ENCODE data around the gene PIEZO1. TPM values are rescaled to one million over a fixed set of nuclear protein-coding genes. Genes with fewer than 3 reads are reported as not detected.
A peak's percentile ranks its signal among the peaks of the same experiment; 100 is the strongest.

Gene PIEZO1
- polyA plus RNA-seq, 1 of the 3 experiments (the other 2 are of a cell fraction): 184 TPM

GRCh38 chr16:88697831-88698615, 87.0 kb downstream of the PIEZO1 start:
- TF ChIP-seq RAD21 (IDR thresholded peaks at IDR 0.05; ENCODE audit: low read length): peak; percentile 22; the same call in 1 of the 2 replicates
- no peak for TF ChIP-seq FOXM1 (IDR thresholded peaks at IDR 0.05; ENCODE audit: low read depth)
- TF ChIP-seq, protein P1, sequence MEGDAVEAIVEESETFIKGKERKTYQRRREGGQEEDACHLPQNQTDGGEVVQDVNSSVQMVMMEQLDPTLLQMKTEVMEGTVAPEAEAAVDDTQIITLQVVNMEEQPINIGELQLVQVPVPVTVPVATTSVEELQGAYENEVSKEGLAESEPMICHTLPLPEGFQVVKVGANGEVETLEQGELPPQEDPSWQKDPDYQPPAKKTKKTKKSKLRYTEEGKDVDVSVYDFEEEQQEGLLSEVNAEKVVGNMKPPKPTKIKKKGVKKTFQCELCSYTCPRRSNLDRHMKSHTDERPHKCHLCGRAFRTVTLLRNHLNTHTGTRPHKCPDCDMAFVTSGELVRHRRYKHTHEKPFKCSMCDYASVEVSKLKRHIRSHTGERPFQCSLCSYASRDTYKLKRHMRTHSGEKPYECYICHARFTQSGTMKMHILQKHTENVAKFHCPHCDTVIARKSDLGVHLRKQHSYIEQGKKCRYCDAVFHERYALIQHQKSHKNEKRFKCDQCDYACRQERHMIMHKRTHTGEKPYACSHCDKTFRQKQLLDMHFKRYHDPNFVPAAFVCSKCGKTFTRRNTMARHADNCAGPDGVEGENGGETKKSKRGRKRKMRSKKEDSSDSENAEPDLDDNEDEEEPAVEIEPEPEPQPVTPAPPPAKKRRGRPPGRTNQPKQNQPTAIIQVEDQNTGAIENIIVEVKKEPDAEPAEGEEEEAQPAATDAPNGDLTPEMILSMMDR (IDR thresholded peaks at IDR 0.05): peak; percentile 44
- no peak for TF ChIP-seq IRF3 (IDR thresholded peaks at IDR 0.05; ENCODE audit: low read depth, low read length)
- no peak for DNase-seq
- H3K79me2 ChIP-seq (ENCODE audit: insufficient read depth): peaks cover 11% of the 10 kb centered on the region; the same call in 1 of the 2 replicates
- no peaks in the 10 kb centered on the region for H3F3A ChIP-seq (replicated peaks; ENCODE audit: insufficient read depth)
- peaks cover 0 to 24% of the 10 kb centered on the region in 2 experiments for H3K36me3 ChIP-seq (replicated peaks in 1 of 2; ENCODE audit: control insufficient read depth in 1 of 2, insufficient read depth in 2 of 2, low read length in 1 of 2)
- no peak overlapping the region for H3K4me3 ChIP-seq (ENCODE audit: low read depth in 2 of 2, low read length in 1 of 2)
- H3K9me3 ChIP-seq: no peaks in the 10 kb centered on the region
- no peaks in the 10 kb centered on the region for H4K20me1 ChIP-seq (ENCODE audit: insufficient read depth)
- ChIA-PET POLR2A (no interaction called here), CTCF (interaction anchor here (0.6 to 1.1 kb wide), 4 partner anchors 11 to 868 kb away, joined by 3 to 4 read pairs (median 3); no protein-coding TSS in a partner anchor)
- no peaks in the 10 kb centered on the region for H3K27me3 ChIP-seq (ENCODE audit: insufficient read depth)
- no peaks in the 10 kb centered on the region for H3K9me2 ChIP-seq
- no peak overlapping the region for H3K4me2 ChIP-seq
- H3K27ac ChIP-seq (ENCODE audit: low read depth in 2 of 2, low read length in 1 of 2): no peak overlapping the region
- H2AFZ ChIP-seq (ENCODE audit: low read depth): no peak overlapping the region
- peaks cover 0 to 13% of the 10 kb centered on the region in 2 experiments; a peak in 2 of 4 replicates for H3K4me1 ChIP-seq (ENCODE audit: control insufficient read depth in 1 of 2, insufficient read depth in 2 of 2, low read depth in 1 of 2, low read length in 1 of 2)
- WGBS (ENCODE audit: low lambda C conversion rate): 92% methylated on average over 27 of the region's 37 CpGs
- no peak overlapping the region for H3K9ac ChIP-seq

DNA sequence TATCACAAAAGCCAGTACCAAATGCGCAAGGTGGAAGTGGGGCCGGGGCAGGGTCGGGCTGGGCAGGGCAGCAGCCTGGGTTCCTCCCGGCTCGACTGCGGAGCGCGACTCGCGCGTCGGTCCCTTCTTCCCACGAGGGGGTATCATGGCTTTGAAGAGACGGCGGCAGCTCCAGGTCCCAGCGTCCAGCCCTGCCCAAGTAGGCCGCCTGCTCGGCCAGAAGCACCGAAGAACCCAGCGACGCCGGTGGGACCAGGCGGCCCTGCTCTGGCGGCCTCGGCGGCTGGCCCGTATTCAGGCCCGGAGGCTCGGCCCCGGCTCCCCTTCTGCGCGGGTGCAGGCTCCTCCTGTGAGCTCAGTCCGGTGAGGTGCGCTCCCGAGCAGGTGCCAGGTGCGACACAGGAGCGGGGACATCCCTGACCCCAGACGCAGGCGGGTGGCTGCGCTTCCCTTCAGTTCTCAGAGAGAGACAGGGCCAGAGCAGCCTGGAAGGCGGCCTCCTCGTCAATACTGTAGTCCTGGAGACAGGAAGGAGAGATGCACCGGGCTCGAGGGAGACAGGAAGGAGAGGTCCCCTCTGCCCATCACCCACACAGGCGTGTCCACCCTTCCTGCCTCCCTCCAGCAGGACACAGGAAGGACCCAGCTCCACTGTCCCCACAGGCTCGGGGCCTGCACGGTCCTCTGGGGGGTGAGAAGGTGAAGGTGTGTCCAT, 87.7 kb downstream of the PIEZO1 start:
- H3K4me3 ChIP-seq (ENCODE audit: low read depth in 2 of 2, low read length in 1 of 2): no peak overlapping the region
- H4K20me1 ChIP-seq (ENCODE audit: insufficient read depth): no peaks in the 10 kb centered on the region
- H3K9me2 ChIP-seq: no peaks in the 10 kb centered on the region
- H3K9me3 ChIP-seq: no peaks in the 10 kb centered on the region
- ChIA-PET POLR2A (no interaction called here), CTCF (interaction anchor here (0.6 to 1.1 kb wide), 2 partner anchors 25 to 868 kb away, joined by 3 to 4 read pairs; no protein-coding TSS in a partner anchor)
- no peak for DNase-seq
- H3K4me2 ChIP-seq: no peak overlapping the region
- H3K36me3 ChIP-seq (replicated peaks in 1 of 2; ENCODE audit: control insufficient read depth in 1 of 2, insufficient read depth in 2 of 2, low read length in 1 of 2): peaks cover 0 to 24% of the 10 kb centered on the region in 2 experiments
- H3K27me3 ChIP-seq (ENCODE audit: insufficient read depth): no peaks in the 10 kb centered on the region
- H3K79me2 ChIP-seq (ENCODE audit: insufficient read depth): 0 out of 2 replicates have a peak, but pooled peaks cover 9% of the 10 kb centered on the region
- 83% methylated on average over 8 of the region's 47 CpGs for WGBS (ENCODE audit: low lambda C conversion rate)
- H2AFZ ChIP-seq (ENCODE audit: low read depth): no peak overlapping the region
- H3K9ac ChIP-seq: no peak overlapping the region
- H3K4me1 ChIP-seq (ENCODE audit: control insufficient read depth in 1 of 2, insufficient read depth in 2 of 2, low read depth in 1 of 2, low read length in 1 of 2): peaks cover 0 to 13% of the 10 kb centered on the region in 2 experiments; a peak in 2 of 4 replicates
- H3K27ac ChIP-seq (ENCODE audit: low read depth in 2 of 2, low read length in 1 of 2): no peak overlapping the region
- H3F3A ChIP-seq (replicated peaks; ENCODE audit: insufficient read depth): no peaks in the 10 kb centered on the region
- TF ChIP-seq MAX (IDR thresholded peaks at IDR 0.05; ENCODE audit: low read depth) (no peak), GATA2 (CRISPR knock-in tag; IDR thresholded peaks at IDR 0.05) (no peak), IRF3 (IDR thresholded peaks at IDR 0.05; ENCODE audit: low read depth, low read length) (no peak), JUND (IDR thresholded peaks at IDR 0.05) (no peak), SMC3 (IDR thresholded peaks at IDR 0.05; ENCODE audit: low read depth, low read length) (no peak), SIN3A (IDR thresholded peaks at IDR 0.05; ENCODE audit: borderline replicate concordance, low read depth, low read length) (no peak), FOXM1 (IDR thresholded peaks at IDR 0.05; ENCODE audit: low read depth) (no peak), FOSL2 (IDR thresholded peaks at IDR 0.05; ENCODE audit: borderline replicate concordance, low read depth) (no peak), MEF2A (IDR thresholded peaks at IDR 0.05; ENCODE audit: borderline replicate concordance, low read depth) (no peak), CHD2 (IDR thresholded peaks at IDR 0.05; ENCODE audit: low read length, partially characterized antibody) (no peak), USF2 (IDR thresholded peaks at IDR 0.05; ENCODE audit: borderline replicate concordance, low read depth, low read length) (no peak), RFX5 (IDR thresholded peaks at IDR 0.05; ENCODE audit: low read length) (no peak), ELF1 (IDR thresholded peaks at IDR 0.05) (no peak), MXI1 (IDR thresholded peaks at IDR 0.05; ENCODE audit: low read depth, low read length) (no peak)
- TF ChIP-seq, protein P1 (IDR thresholded peaks at IDR 0.05): no peak

Data from SK-N-SH (cell line).